ENCODE data around the gene CDH12.

CDH12 gene

DNA sequence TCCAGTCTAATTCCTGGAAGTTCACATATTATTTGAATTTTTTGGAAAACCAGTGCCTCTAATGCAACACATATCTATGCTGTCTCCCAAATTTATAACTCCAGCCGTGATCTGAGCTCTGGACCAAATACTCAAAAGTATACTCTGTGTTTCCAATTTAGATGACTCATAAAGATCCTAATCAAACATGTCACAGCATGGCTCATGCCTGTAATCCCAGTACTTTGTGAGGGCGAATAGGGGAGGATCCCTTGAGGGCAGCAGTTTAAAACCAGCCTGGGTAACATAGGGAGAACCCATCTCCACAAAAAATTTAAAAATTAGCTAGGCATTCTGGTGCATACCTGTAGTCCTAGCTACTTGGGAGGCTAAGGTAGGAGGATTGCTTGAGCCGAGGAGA, 388.0 kb downstream of the CDH12 start:
- Histone ChIP-seq H3K36me3 (ENCODE audit: control insufficient read depth in 2 of 2, insufficient read depth in 2 of 2, low read length in 2 of 2) (no peaks in the 10 kb centered on the region), H3K9ac (ENCODE audit: low read depth in 1 of 2, low read length in 2 of 2) (no peak overlapping the region), H3K27me3 (ENCODE audit: control insufficient read depth in 2 of 2, insufficient read depth in 2 of 2, low read length in 2 of 2) (no peaks in the 10 kb centered on the region), H3K9me3 (ENCODE audit: control insufficient read depth in 2 of 2, low read length in 2 of 2) (no peaks in the 10 kb centered on the region), H3K4me1 (ENCODE audit: control insufficient read depth in 2 of 2, insufficient read depth in 2 of 2, low read length in 2 of 2) (no peaks in the 10 kb centered on the region), H3K4me3 (ENCODE audit: low read length in 2 of 2) (no peak overlapping the region), H3K27ac (ENCODE audit: low read depth in 2 of 2, low read length in 2 of 2) (no peak overlapping the region)

DNA sequence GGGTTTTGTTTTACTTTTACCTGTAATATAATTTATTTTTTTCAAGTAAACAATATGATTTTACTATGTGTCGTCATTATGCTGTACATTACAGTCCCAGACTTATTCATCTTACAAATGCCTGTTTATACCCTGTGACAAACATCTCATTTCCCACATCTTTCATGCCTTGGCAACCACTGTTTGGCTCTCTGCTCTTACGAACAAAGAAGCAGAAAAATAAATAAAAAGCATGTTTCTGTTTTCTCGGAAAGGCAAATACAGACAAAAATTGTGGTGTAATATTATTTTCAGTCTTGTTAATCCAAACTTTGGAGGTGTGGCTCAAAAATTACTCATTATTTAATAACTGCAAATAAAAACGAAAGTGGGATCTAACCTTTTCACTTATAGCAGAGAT, 393.0 kb downstream of the CDH12 start:
- no peaks in the 10 kb centered on the region for H3K27me3 ChIP-seq (ENCODE audit: control insufficient read depth in 2 of 2, insufficient read depth in 2 of 2, low read length in 2 of 2)
- no peak overlapping the region for H3K27ac ChIP-seq (ENCODE audit: low read depth in 2 of 2, low read length in 2 of 2)
- no peaks in the 10 kb centered on the region for H3K4me1 ChIP-seq (ENCODE audit: control insufficient read depth in 2 of 2, insufficient read depth in 2 of 2, low read length in 2 of 2)
- no peaks in the 10 kb centered on the region for H3K36me3 ChIP-seq (ENCODE audit: control insufficient read depth in 2 of 2, insufficient read depth in 2 of 2, low read length in 2 of 2)
- H3K4me3 ChIP-seq (ENCODE audit: low read length in 2 of 2), result no peak overlapping the region
- no peaks in the 10 kb centered on the region for H3K9me3 ChIP-seq (ENCODE audit: control insufficient read depth in 2 of 2, low read length in 2 of 2)
- H3K9ac ChIP-seq (ENCODE audit: low read depth in 1 of 2, low read length in 2 of 2), result no peak overlapping the region

DNA sequence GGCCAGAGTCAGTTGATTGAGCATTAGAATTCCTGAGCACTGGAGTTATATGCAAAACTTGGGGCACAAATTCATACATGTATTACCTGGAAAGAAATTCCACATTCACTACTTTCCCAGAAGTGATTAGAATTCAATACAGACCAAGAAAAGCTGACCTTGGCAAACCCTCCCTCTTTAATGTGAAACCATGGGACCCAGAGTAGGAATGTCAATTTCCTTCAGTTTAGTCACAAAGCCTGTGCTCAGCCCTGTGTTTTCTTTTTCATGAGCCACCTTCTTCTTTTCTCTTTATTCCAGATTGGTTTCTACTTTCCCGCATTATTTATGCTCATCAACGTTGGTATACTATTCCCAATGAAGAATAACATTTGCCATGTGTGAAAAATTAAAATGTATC, 420.2 kb downstream of the CDH12 start:
- H3K4me3 ChIP-seq (ENCODE audit: low read length in 2 of 2), result no peak overlapping the region
- no peak overlapping the region for H3K27ac ChIP-seq (ENCODE audit: low read depth in 2 of 2, low read length in 2 of 2)
- no peaks in the 10 kb centered on the region for H3K27me3 ChIP-seq (ENCODE audit: control insufficient read depth in 2 of 2, insufficient read depth in 2 of 2, low read length in 2 of 2)

DNA sequence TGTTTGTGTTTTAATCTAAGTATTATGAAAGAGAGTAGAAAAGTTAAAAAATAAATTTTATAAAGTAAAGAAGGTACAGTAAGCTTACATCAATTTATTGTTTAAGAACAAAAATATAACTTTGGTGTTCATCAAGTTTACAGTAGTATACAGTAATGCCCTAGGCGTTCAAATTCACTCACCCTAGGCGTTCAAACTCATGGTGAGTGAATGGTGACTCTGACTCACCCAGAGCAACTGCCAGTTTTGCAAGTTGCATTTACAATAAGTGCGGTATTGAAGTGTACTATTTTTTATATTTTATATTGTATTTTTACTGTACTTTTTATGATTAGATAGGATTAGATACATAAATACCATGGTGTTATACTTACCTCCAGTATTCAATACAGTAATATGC, 421.3 kb downstream of the CDH12 start:
- Histone ChIP-seq H3K27me3 (ENCODE audit: control insufficient read depth in 2 of 2, insufficient read depth in 2 of 2, low read length in 2 of 2) (no peaks in the 10 kb centered on the region), H3K4me3 (ENCODE audit: low read length in 2 of 2) (no peak overlapping the region), H3K27ac (ENCODE audit: low read depth in 2 of 2, low read length in 2 of 2) (no peak overlapping the region), H3K4me1 (ENCODE audit: control insufficient read depth in 2 of 2, insufficient read depth in 2 of 2, low read length in 2 of 2) (no peaks in the 10 kb centered on the region), H3K9me3 (ENCODE audit: control insufficient read depth in 2 of 2, low read length in 2 of 2) (no peaks in the 10 kb centered on the region), H3K9ac (ENCODE audit: low read depth in 1 of 2, low read length in 2 of 2) (no peak overlapping the region), H3K36me3 (ENCODE audit: control insufficient read depth in 2 of 2, insufficient read depth in 2 of 2, low read length in 2 of 2) (no peaks in the 10 kb centered on the region)

More for the DNA sequence above, 420.2 kb downstream of the CDH12 start:
- H3K9me3 ChIP-seq (ENCODE audit: control insufficient read depth in 2 of 2, low read length in 2 of 2), result no peaks in the 10 kb centered on the region
- no peaks in the 10 kb centered on the region for H3K4me1 ChIP-seq (ENCODE audit: control insufficient read depth in 2 of 2, insufficient read depth in 2 of 2, low read length in 2 of 2)
- H3K36me3 ChIP-seq (ENCODE audit: control insufficient read depth in 2 of 2, insufficient read depth in 2 of 2, low read length in 2 of 2), result no peaks in the 10 kb centered on the region
- no peak overlapping the region for H3K9ac ChIP-seq (ENCODE audit: low read depth in 1 of 2, low read length in 2 of 2)

DNA sequence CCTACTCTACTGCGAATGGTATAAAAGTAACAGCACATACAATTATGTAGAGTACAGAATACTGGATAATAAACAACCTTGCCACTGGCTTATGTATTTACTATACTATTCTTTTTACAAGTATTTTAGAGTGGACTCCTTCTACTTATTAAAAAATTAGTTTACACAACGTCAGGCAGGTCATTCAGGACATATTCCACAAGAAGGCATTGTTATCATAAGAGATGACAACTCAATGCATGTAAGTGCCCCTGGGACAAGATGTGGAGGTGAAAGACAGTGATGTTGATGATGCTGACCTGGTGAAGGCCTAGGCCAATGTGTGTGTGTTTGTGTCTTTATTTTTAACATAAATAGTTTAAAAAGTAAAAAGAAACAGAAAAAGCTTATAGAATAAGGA, 421.7 kb downstream of the CDH12 start:
- Histone ChIP-seq H3K36me3 (ENCODE audit: control insufficient read depth in 2 of 2, insufficient read depth in 2 of 2, low read length in 2 of 2) (no peaks in the 10 kb centered on the region), H3K4me1 (ENCODE audit: control insufficient read depth in 2 of 2, insufficient read depth in 2 of 2, low read length in 2 of 2) (no peaks in the 10 kb centered on the region), H3K9ac (ENCODE audit: low read depth in 1 of 2, low read length in 2 of 2) (no peak overlapping the region), H3K27me3 (ENCODE audit: control insufficient read depth in 2 of 2, insufficient read depth in 2 of 2, low read length in 2 of 2) (no peaks in the 10 kb centered on the region), H3K9me3 (ENCODE audit: control insufficient read depth in 2 of 2, low read length in 2 of 2) (no peaks in the 10 kb centered on the region), H3K4me3 (ENCODE audit: low read length in 2 of 2) (no peak overlapping the region), H3K27ac (ENCODE audit: low read depth in 2 of 2, low read length in 2 of 2) (no peak overlapping the region)

DNA sequence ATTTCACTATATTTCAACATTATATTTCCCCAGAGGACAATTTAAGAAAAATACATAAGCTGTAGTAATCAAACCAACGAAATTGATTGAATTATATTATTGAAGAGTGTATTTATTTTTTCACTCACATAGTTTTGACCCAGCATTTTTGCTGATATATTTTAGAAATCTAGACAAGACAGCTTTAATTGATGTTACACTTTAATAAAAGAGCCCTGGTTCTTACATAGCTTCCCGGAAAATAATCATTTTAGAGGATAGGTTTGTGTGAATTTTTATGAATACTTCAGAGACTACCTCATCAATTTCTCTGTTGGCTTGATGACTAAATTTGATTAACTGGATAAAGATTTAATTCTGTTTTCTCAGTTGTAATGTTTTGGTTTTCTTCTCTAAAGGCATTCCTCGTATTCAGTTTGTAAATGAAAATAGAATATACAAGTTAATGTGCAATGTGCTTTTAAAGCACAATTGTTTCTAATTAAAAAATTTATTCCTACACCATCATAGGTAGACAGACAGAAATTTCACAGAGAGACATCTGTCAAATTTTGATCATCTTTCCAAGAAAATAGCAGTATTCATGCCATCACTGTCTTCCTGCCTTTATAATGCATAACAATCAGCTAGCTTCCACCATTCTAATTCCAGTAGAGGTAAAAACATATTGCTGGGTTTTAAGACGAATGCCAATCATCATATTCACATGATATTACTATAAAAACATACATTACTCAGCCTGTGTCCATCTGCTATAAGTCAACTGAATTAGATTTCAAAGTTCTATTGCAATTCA, 441.4 kb downstream of the CDH12 start:
- H3K9ac ChIP-seq (ENCODE audit: low read depth in 1 of 2, low read length in 2 of 2), result no peak overlapping the region
- H3K27me3 ChIP-seq (ENCODE audit: control insufficient read depth in 2 of 2, insufficient read depth in 2 of 2, low read length in 2 of 2), result no peaks in the 10 kb centered on the region
- H3K4me1 ChIP-seq (ENCODE audit: control insufficient read depth in 2 of 2, insufficient read depth in 2 of 2, low read length in 2 of 2), result no peaks in the 10 kb centered on the region

DNA sequence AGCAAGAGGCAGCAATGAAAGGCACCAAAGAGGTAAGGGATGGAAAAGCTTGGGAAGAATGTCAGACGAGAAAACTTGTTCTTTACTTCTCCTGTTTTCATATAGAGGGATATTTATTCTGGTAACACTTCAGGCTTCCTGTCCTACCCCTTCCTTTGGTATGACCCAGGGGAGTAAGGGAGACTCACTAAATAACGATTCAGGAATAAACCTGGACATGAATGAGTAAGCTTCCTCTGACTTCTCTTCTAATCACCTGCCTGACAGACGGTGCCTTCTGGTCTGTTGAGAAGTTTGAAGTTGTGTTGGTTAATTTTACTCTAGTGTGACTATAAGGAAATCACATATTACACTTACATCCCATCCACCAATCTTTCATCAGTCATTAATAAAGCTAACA, 461.2 kb downstream of the CDH12 start:
- no peak overlapping the region for H3K4me3 ChIP-seq (ENCODE audit: low read length in 2 of 2)
- H3K27me3 ChIP-seq (ENCODE audit: control insufficient read depth in 2 of 2, insufficient read depth in 2 of 2, low read length in 2 of 2), result no peaks in the 10 kb centered on the region
- H3K9me3 ChIP-seq (ENCODE audit: control insufficient read depth in 2 of 2, low read length in 2 of 2), result no peaks in the 10 kb centered on the region
- no peak overlapping the region for H3K9ac ChIP-seq (ENCODE audit: low read depth in 1 of 2, low read length in 2 of 2)
- H3K4me1 ChIP-seq (ENCODE audit: control insufficient read depth in 2 of 2, insufficient read depth in 2 of 2, low read length in 2 of 2), result no peaks in the 10 kb centered on the region
- no peak overlapping the region for H3K27ac ChIP-seq (ENCODE audit: low read depth in 2 of 2, low read length in 2 of 2)
- no peaks in the 10 kb centered on the region for H3K36me3 ChIP-seq (ENCODE audit: control insufficient read depth in 2 of 2, insufficient read depth in 2 of 2, low read length in 2 of 2)

More for the DNA sequence above, 441.4 kb downstream of the CDH12 start:
- Histone ChIP-seq H3K36me3 (ENCODE audit: control insufficient read depth in 2 of 2, insufficient read depth in 2 of 2, low read length in 2 of 2) (no peaks in the 10 kb centered on the region), H3K4me3 (ENCODE audit: low read length in 2 of 2) (no peak overlapping the region), H3K9me3 (ENCODE audit: control insufficient read depth in 2 of 2, low read length in 2 of 2) (no peaks in the 10 kb centered on the region), H3K27ac (ENCODE audit: low read depth in 2 of 2, low read length in 2 of 2) (no peak overlapping the region)

DNA sequence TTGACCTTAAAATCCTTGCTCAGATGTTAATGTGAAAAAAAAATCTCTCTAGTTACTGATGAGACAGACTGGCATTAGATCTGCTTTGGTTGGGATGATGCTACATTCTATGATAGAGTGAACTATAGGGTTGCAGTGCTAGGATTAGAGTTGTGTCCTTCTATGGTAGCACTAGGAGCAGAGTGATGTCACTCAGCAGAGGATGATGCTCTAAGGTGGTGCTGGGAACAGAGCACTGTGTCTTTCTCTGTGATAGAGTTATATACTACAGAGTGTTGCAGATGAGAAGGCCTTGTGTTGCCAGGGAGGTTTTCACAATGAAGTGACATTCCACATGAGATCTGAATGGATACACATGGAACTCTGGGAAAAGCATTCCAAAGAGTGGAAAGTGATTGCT, 462.3 kb downstream of the CDH12 start:
- no peaks in the 10 kb centered on the region for H3K36me3 ChIP-seq (ENCODE audit: control insufficient read depth in 2 of 2, insufficient read depth in 2 of 2, low read length in 2 of 2)
- H3K27me3 ChIP-seq (ENCODE audit: control insufficient read depth in 2 of 2, insufficient read depth in 2 of 2, low read length in 2 of 2), result no peaks in the 10 kb centered on the region
- no peak overlapping the region for H3K4me3 ChIP-seq (ENCODE audit: low read length in 2 of 2)
- H3K9ac ChIP-seq (ENCODE audit: low read depth in 1 of 2, low read length in 2 of 2), result no peak overlapping the region
- H3K4me1 ChIP-seq (ENCODE audit: control insufficient read depth in 2 of 2, insufficient read depth in 2 of 2, low read length in 2 of 2), result no peaks in the 10 kb centered on the region
- H3K27ac ChIP-seq (ENCODE audit: low read depth in 2 of 2, low read length in 2 of 2), result no peak overlapping the region
- H3K9me3 ChIP-seq (ENCODE audit: control insufficient read depth in 2 of 2, low read length in 2 of 2), result no peaks in the 10 kb centered on the region

DNA sequence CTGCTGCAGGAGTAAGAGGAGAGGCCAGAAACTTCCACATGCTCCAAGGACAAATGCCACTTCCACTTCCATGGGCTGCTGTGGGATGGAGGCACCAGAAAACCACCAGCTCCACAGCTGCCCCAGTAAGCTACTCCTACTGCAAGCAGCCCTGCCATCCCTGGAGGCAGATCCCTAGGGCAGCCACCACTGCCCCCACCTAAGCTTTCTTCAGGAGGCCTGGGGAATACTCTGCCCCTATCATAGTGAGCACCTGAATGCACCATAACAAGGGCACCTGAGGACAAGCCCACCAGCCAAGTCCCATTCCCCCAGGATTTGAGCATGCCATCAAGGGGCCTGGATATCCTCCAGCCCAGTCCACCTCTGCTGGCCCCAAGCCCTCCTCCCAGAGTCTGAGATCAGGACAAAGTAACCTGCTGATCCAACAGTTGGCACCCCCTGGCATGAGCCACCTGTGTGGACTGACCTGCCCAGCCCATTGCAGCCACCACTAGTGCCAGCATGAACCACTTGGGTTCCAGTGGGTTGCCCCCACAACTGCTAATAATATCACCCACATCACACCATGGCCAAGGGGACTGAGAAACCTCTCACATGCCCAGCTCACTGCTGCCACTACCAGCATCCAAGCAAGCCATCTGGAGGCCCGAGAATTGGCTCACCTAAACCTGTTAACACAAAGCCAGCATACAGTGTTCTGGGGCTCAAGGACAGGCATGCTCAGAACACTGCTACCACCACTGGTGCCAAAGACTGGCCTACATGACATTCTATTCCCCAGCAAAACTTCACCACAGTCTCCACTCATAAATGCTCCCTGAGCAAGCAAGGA, 480.1 kb downstream of the CDH12 start:
- Histone ChIP-seq H3K9ac (ENCODE audit: low read depth in 1 of 2, low read length in 2 of 2) (no peak overlapping the region), H3K9me3 (ENCODE audit: control insufficient read depth in 2 of 2, low read length in 2 of 2) (no peaks in the 10 kb centered on the region), H3K4me1 (ENCODE audit: control insufficient read depth in 2 of 2, insufficient read depth in 2 of 2, low read length in 2 of 2) (no peaks in the 10 kb centered on the region), H3K36me3 (ENCODE audit: control insufficient read depth in 2 of 2, insufficient read depth in 2 of 2, low read length in 2 of 2) (no peaks in the 10 kb centered on the region), H3K27me3 (ENCODE audit: control insufficient read depth in 2 of 2, insufficient read depth in 2 of 2, low read length in 2 of 2) (no peaks in the 10 kb centered on the region), H3K27ac (ENCODE audit: low read depth in 2 of 2, low read length in 2 of 2) (no peak overlapping the region), H3K4me3 (ENCODE audit: low read length in 2 of 2) (no peak overlapping the region)

DNA sequence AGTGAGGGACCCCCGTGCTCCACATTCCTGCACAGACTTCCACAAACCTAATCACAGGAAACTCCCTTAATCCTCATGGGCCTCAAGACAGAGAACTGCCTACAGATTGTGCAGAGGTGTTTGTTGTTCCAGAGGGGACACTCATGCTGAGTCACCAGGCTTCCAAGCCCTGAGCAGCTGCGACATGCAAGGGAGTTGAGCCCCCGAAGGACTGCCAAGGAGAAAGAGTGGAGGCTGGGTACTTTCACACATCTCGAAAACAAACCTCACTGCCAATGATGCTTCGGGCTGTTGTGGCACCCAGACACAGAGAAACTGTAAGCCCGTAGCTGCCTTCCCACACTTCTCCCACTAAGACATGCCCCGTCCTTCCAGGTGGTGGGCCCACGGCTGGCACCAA, 480.8 kb downstream of the CDH12 start:
- no peak overlapping the region for H3K4me3 ChIP-seq (ENCODE audit: low read length in 2 of 2)
- H3K27ac ChIP-seq (ENCODE audit: low read depth in 2 of 2, low read length in 2 of 2), result no peak overlapping the region
- no peaks in the 10 kb centered on the region for H3K27me3 ChIP-seq (ENCODE audit: control insufficient read depth in 2 of 2, insufficient read depth in 2 of 2, low read length in 2 of 2)
- H3K9me3 ChIP-seq (ENCODE audit: control insufficient read depth in 2 of 2, low read length in 2 of 2), result no peaks in the 10 kb centered on the region
- no peaks in the 10 kb centered on the region for H3K4me1 ChIP-seq (ENCODE audit: control insufficient read depth in 2 of 2, insufficient read depth in 2 of 2, low read length in 2 of 2)
- H3K9ac ChIP-seq (ENCODE audit: low read depth in 1 of 2, low read length in 2 of 2), result no peak overlapping the region
- no peaks in the 10 kb centered on the region for H3K36me3 ChIP-seq (ENCODE audit: control insufficient read depth in 2 of 2, insufficient read depth in 2 of 2, low read length in 2 of 2)

Data from mucosa of rectum (tissue), 2 donors.